ENCODE data around the gene TLR10. TPM values are rescaled to one million over a fixed set of nuclear protein-coding genes. Genes with fewer than 3 reads are reported as not detected.

Gene TLR10
- polyA plus RNA-seq, 1 donor from 2014 or later, result 0.14 TPM

- Histone ChIP-seq H3K9ac (ENCODE audit: low read length) (no peak overlapping the region), H3K4me3 (ENCODE audit: low read length) (no peak overlapping the region), H3K4me2 (ENCODE audit: low read length) (no peak overlapping the region), H3K27me3 (ENCODE audit: insufficient read depth, low read depth, low read length) (no peaks in the 10 kb centered on the region), H3K9me2 (ENCODE audit: insufficient read depth, low read length) (no peaks in the 10 kb centered on the region), H3K79me2 (replicated peaks; ENCODE audit: insufficient read depth, low read length) (no peaks in the 10 kb centered on the region), H4K20me1 (ENCODE audit: insufficient read depth) (no peaks in the 10 kb centered on the region), H3K9me3 (ENCODE audit: low read length) (no peaks in the 10 kb centered on the region), H3F3A (ENCODE audit: insufficient read depth, low read length, poor library complexity, severe bottlenecking) (no peaks in the 10 kb centered on the region), H3K27ac (ENCODE audit: low read length) (no peak overlapping the region), H2AFZ (ENCODE audit: low read depth, low read length) (no peak overlapping the region), H3K36me3 (ENCODE audit: insufficient read depth, low read length) (no peaks in the 10 kb centered on the region)
- TF ChIP-seq CTCF (IDR thresholded peaks at IDR 0.05; ENCODE audit: poor library complexity, severe bottlenecking), result no peak
- no peak for TF ChIP-seq REST (IDR thresholded peaks at IDR 0.05; ENCODE audit: borderline replicate concordance)
- TF ChIP-seq EP300 (conservative IDR thresholded peaks at IDR 0.05; ENCODE audit: poor library complexity, severe bottlenecking), result no peak
- no peak for TF ChIP-seq EZH2 (IDR thresholded peaks at IDR 0.05; ENCODE audit: borderline replicate concordance, insufficient read depth, low read length, poor library complexity, severe bottlenecking)
Observed at GRCh38 chr4:38785901-38786402, 3.2 kb upstream of the TLR10 start.

GRCh38 chr4:38785041-38785790 lies 2.4 kb upstream of the TLR10 start:
- Histone ChIP-seq H3F3A (ENCODE audit: insufficient read depth, low read length, poor library complexity, severe bottlenecking) (no peaks in the 10 kb centered on the region), H3K27me3 (ENCODE audit: insufficient read depth, low read depth, low read length) (no peaks in the 10 kb centered on the region), H3K4me2 (ENCODE audit: low read length) (no peak overlapping the region), H3K36me3 (ENCODE audit: insufficient read depth, low read length) (no peaks in the 10 kb centered on the region), H4K20me1 (ENCODE audit: insufficient read depth) (no peaks in the 10 kb centered on the region), H3K4me3 (ENCODE audit: low read length) (no peak overlapping the region), H2AFZ (ENCODE audit: low read depth, low read length) (no peak overlapping the region), H3K27ac (ENCODE audit: low read length) (no peak overlapping the region), H3K9me2 (ENCODE audit: insufficient read depth, low read length) (no peaks in the 10 kb centered on the region), H3K9ac (ENCODE audit: low read length) (no peak overlapping the region), H3K79me2 (replicated peaks; ENCODE audit: insufficient read depth, low read length) (no peaks in the 10 kb centered on the region), H3K9me3 (ENCODE audit: low read length) (no peaks in the 10 kb centered on the region)
- TF ChIP-seq POLR2AphosphoS5 (IDR thresholded peaks at IDR 0.05), result no peak
- no peak for TF ChIP-seq MXI1 (conservative IDR thresholded peaks at IDR 0.05; ENCODE audit: poor library complexity, severe bottlenecking)
- TF ChIP-seq REST (IDR thresholded peaks at IDR 0.05; ENCODE audit: borderline replicate concordance), result no peak
- no peak for TF ChIP-seq SMC3 (conservative IDR thresholded peaks at IDR 0.05; ENCODE audit: poor library complexity)
- TF ChIP-seq CTCF (IDR thresholded peaks at IDR 0.05; ENCODE audit: poor library complexity, severe bottlenecking), result no peak
- TF ChIP-seq TAF1 (IDR thresholded peaks at IDR 0.05; ENCODE audit: low read depth), result no peak

All from neural cell (in vitro differentiated cells).